Heart left ventricle (tissue), 16 donors: Measurements from ENCODE around the gene ZDHHC3. TPM values are rescaled to one million over a fixed set of nuclear protein-coding genes. Genes with fewer than 3 reads are reported as not detected.
A peak's percentile ranks its signal among the peaks of the same experiment; 100 is the strongest.

Experiments
- ATAC-seq, 4 donors: fragments of 200-7000 bp; cut with Tn5 transposase; one replicate each; pipeline ENCODE4 v1.9.1; 2020 to 2022; ENCODE audit warnings: moderate library complexity in 4 of 4, mild to moderate bottlenecking in 3 of 4, moderate number of reproducible peaks in 1 of 4
- DNase-seq, 5 donors: peaks; one replicate each; pipeline ENCODE4 v3.0.0-alpha.2; 2020
- H3K27ac ChIP-seq, 12 donors: fragments of 200-600 bp; sonication (generic) in 4 of 12; one replicate each; pipeline versions ENCODE4 v1.5.0 to v1.8.0; 2016 to 2022; ENCODE audit warnings: mild to moderate bottlenecking in 2 of 12
- H3K27me3 ChIP-seq, 9 donors: fragments of 200-600 bp; sonication (generic) in 2 of 9; one replicate each; pipeline versions ENCODE4 v1.5.1 to v1.8.0; 2016 to 2022; ENCODE audit warnings: mild to moderate bottlenecking in 3 of 9
- H3K36me3 ChIP-seq, 9 donors: fragments of 200-600 bp; sonication (generic) in 2 of 9; one replicate each; pipeline versions ENCODE4 v1.5.0 to v1.8.0; 2018 to 2022; ENCODE audit warnings: mild to moderate bottlenecking in 2 of 9
- H3K4me1 ChIP-seq, 12 donors: fragments of 200-600 bp; sonication (generic) in 4 of 12; one replicate each; pipeline versions ENCODE4 v1.5.0 to v1.8.0; 2016 to 2022; ENCODE audit warnings: mild to moderate bottlenecking in 3 of 12
- H3K4me3 ChIP-seq, 12 donors: fragments of 200-600 bp; sonication (generic) in 4 of 12; one replicate each; pipeline versions ENCODE4 v1.5.0 to v1.8.0; 2017 to 2022; ENCODE audit warnings: mild to moderate bottlenecking in 9 of 12, moderate library complexity in 4 of 12
- H3K9me3 ChIP-seq, 12 donors: fragments of 200-600 bp; sonication (generic) in 4 of 12; one replicate each; pipeline versions ENCODE4 v1.5.0 to v1.8.0; 2016 to 2022; ENCODE audit warnings: mild to moderate bottlenecking in 1 of 12
- POLR2A ChIP-seq, 2 donors: fragments of 450-650 bp; IDR thresholded peaks; one replicate each; pipeline ENCODE4 v1.6.1; 2017; ENCODE audit warnings: antibody characterized with exemption in 2 of 2, mild to moderate bottlenecking in 2 of 2, moderate library complexity in 2 of 2
- WGBS, 4 donors: extraction: QIAGEN DNeasy Blood & Tissue Kit in 2 of 4; methylation state at CpG; one replicate each; pipeline versions ENCODE4 v1.1.5 to v1.1.7; 2013 to 2018; 5-methylcytosine and 5-hydroxymethylcytosine counted together
- intact Hi-C, 10 donors: fragments of 100-400 bp; cut with DNase I; formaldehyde crosslinking; loops; one replicate each; pipeline versions ENCODE4 v1.11.1 to v1.14.2; 2022
- long read RNA-seq, 3 donors: library from polyadenylated mRNA; unstranded; transcript quantifications; one replicate each; pipeline ENCODE4 v2.0.0, GENCODE V29; 2020 to 2021
- polyA plus RNA-seq, 2 donors: library from polyadenylated mRNA; stranded (reverse); fragments of 200-250 nt; gene quantifications; one replicate each; pipeline ENCODE4 v1.2.3, GENCODE V29; 2013
- total RNA-seq, 9 donors: library from RNA; depleted of rRNA in 2 of 9; stranded (reverse); fragments of >200 nt in 2 of 9; fragmentation: NEBNext Ultra II Directional in 3 of 9; extraction: Animal tissue kit (Norgen Biotek cat#: 25700) in 3 of 9; gene quantifications; one replicate each; pipeline versions ENCODE4 v1.1.0 to v1.2.4, GENCODE V29; 2016 to 2023
- TF ChIP-seq, protein P1 (sequence below), 12 donors: fragments of 200-600 bp; sonication (generic) in 4 of 12; IDR thresholded peaks; one replicate each; pipeline versions ENCODE4 v1.5.0 to v1.8.0; 2018 to 2022; ENCODE audit warnings: antibody characterized with exemption in 12 of 12, mild to moderate bottlenecking in 5 of 12
- donor health status: ischemic (EF 13 %, LVEDD 7.1; RV severe dilation, severe dysfunction).
- donor health status: healthy with polysubstance abuse.
- donor health status: DM: no; HTN: yes; CAD: no.
- donor health status: DM: no; HTN: no; CAD: no.
- donor health status: ischemic (EF 25% LVEDD 6.9; RV normal size, moderate dysfunction).
- donor health status: ischemic (EF 25% LVEDD 5.7; RV mildly dilated, moderate dysfunction).
- donor health status: healthy.
- donor health status: DM: yes; HTN: yes; CAD: no.
- donor health status: ischemic (EF 35%, LVEDD 5.7; RV mildly dilated, moderate dysfunction).
- donor health status: nonischemic (EF 11% LVEDD 7.7; RV severe dilation, severe dysfunction).
- donor health status: DM: yes; HTN: yes; CAD: no.
- donor health status: PGD.
- donor health status: ischemic (EF 29% LVEDD 5.4; RV normal size, mild dysfunction).
- donor health status: nonischemic (EF 23%, LVEDD 6.1; RV moderate dilation, normal function).

Gene ZDHHC3, protein sequence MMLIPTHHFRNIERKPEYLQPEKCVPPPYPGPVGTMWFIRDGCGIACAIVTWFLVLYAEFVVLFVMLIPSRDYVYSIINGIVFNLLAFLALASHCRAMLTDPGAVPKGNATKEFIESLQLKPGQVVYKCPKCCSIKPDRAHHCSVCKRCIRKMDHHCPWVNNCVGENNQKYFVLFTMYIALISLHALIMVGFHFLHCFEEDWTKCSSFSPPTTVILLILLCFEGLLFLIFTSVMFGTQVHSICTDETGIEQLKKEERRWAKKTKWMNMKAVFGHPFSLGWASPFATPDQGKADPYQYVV
- total RNA-seq (10 to 100 TPM; 40.5 to 94.7 (median 52.7) TPM), polyA plus RNA-seq (10 to 100 TPM; 17.9 to 54.0 TPM)
- long read RNA-seq, donor 1, transcript ZDHHC3-205 (7 exons, 2,687 nt): major isoform, 25 of 41 reads
- long read RNA-seq, donor 1, partial matches to known transcripts: 3 of 41 reads
- long read RNA-seq, donor 1, other reads (novel, unspliced or antisense): 10 of 41 reads
- long read RNA-seq, donor 2, transcript ZDHHC3-205 (7 exons, 2,687 nt): major isoform, 144 of 192 reads
- long read RNA-seq, donor 2, transcript ZDHHC3-201 (8 exons, 3,101 nt): minor isoform, 17 of 192 reads
- long read RNA-seq, donor 2, partial matches to known transcripts: 11 of 192 reads
- long read RNA-seq, donor 2, other reads (novel, unspliced or antisense): 19 of 192 reads
- long read RNA-seq, donor 3, transcript ZDHHC3-205 (7 exons, 2,687 nt): major isoform, 28 of 41 reads
- long read RNA-seq, donor 3, partial matches to known transcripts: 5 of 41 reads
- long read RNA-seq, donor 3, other reads (novel, unspliced or antisense): 6 of 41 reads

DNA sequence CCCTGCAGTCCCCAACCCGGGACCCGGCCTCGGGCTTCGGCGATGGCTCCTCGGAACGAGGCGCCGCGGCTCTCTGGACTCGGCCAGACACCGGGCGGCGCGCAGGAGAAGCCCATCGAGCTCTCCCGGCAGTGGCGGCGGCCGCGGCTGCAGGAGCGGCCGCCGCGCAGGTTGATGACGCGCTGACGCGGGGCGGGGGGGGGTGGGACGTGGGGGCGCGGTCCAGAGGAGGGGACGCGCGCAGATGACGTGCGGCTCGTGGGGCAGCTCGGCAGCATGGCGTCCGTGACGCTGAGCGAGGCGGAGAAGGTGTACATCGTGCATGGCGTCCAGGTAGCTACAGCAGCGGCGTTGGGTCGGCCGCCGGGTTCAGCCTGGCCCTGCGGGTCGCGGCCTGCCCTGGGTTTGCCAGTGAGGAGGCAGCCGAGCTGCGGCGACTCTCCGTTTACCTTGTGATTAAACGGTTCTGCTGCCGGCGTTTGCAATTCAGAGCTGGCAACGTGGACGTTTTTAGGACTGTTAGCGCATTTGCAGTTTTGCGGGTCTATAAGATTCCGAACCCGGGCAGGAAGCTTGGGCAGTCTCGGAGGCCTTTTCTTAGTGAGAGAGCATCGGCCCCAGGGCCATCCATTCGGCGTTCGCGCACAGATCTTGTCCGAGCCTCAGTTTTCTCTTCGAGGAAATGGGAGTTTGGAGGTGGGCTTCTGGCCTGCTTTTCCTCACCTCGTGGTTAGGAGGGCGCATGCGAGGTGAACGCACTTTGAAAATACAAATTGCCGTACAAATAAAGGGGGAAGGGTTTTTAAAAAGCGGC, at the start of gene ZDHHC3, which contains the start of gene EXOSC7:
Gene ZDHHC3 (minus strand): TSS at position 173 of the 814 bp plus-strand sequence. CDS start 16,738 bp downstream, outside the sequence.
Gene EXOSC7 (plus strand): TSS at position 243 of the 814 bp plus-strand sequence. CDS start 34 bp downstream, at position 277.
- intact Hi-C loops: loop anchor here in 2 of 10 donors (1.0 to 10.0 kb wide), 3 partner anchors 36 to 61 kb away; partner anchors contain the start of gene CLEC3B (in 1 of the 2)
- H3K4me3 ChIP-seq: peak within 1 kb of the TSS; percentile 42 to 99 (median 84)
- H3K27ac ChIP-seq: peak within 1 kb of the TSS; percentile 56 to 94 (median 90)
- no peaks in the 10 kb centered on the region for H3K27me3 ChIP-seq
- DNase-seq: peak; percentile 90 to 94 (median 91)
- peaks cover 2 to 57% (median 26%) of the 10 kb centered on the region in 12 donors for H3K4me1 ChIP-seq
- H3K36me3 ChIP-seq: peaks cover 0 to 2% (median 0%) of the 10 kb centered on the region in 9 donors
- ATAC-seq: peak; percentile 87 to 93 (median 92)
- no peaks in the 10 kb centered on the region for H3K9me3 ChIP-seq
- TF ChIP-seq, protein P1, sequence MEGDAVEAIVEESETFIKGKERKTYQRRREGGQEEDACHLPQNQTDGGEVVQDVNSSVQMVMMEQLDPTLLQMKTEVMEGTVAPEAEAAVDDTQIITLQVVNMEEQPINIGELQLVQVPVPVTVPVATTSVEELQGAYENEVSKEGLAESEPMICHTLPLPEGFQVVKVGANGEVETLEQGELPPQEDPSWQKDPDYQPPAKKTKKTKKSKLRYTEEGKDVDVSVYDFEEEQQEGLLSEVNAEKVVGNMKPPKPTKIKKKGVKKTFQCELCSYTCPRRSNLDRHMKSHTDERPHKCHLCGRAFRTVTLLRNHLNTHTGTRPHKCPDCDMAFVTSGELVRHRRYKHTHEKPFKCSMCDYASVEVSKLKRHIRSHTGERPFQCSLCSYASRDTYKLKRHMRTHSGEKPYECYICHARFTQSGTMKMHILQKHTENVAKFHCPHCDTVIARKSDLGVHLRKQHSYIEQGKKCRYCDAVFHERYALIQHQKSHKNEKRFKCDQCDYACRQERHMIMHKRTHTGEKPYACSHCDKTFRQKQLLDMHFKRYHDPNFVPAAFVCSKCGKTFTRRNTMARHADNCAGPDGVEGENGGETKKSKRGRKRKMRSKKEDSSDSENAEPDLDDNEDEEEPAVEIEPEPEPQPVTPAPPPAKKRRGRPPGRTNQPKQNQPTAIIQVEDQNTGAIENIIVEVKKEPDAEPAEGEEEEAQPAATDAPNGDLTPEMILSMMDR (IDR thresholded peaks at IDR 0.05): peak in 1 of 12 donors; percentile 7
- peak in 1 of 2 donors; percentile 72 for TF ChIP-seq POLR2A (IDR thresholded peaks at IDR 0.05)
- 0 to 1% (median 0%) methylated on average over 41 to 82 of the region's 82 CpGs for WGBS, 4 donors

DNA sequence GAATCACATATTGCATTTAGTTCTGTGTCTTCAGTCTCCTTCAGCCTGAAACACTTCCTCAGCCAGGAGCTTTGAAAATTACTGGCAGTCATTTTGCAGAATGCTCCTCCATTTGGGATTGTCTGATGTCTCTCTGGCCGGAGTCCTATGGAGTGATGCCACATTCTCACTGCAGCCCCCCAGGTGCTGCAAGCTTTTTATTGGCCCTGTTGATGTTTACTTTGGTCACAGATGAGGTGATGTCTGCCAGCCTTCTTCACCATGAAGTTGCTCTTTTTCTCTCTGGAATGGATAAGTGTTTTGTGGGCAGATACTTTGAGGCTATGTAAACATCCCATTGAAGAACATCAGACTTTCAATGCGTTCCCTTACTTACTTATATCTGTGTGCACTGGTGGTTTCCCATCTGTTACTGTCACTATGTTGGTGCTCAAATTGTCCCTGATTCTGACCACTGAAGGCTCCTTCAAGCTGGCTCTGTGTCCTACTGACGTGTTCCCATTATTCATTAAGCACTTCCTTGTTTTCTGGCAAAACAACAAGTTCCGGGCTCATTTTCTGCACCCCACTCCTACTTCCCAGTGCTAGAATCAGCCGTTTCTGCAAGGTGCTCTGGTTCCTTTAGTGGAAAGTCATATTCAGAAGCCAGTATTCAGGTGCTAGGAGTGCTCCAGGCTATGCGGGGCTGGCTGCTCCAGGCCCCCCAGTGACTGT, 48.7 kb upstream of the ZDHHC3 start:
- Histone ChIP-seq H3K9me3 (no peaks in the 10 kb centered on the region), H3K36me3 (no peaks in the 10 kb centered on the region), H3K27ac (peak overlapping the region; percentile 58 to 93 (median 76)), H3K4me3 (no peak overlapping the region), H3K4me1 (peaks cover 0 to 81% (median 51%) of the 10 kb centered on the region in 12 donors), H3K27me3 (no peaks in the 10 kb centered on the region)
- ATAC-seq (peak in 1 of 4 donors; percentile 37), DNase-seq (peak in 3 of 5 donors; percentile 40 to 51 (median 45))
- no peak for TF ChIP-seq POLR2A (IDR thresholded peaks at IDR 0.05)
- TF ChIP-seq, protein P1 (IDR thresholded peaks at IDR 0.05): no peak
- 53 to 65% (median 58%) methylated on average over 6 of the region's 6 CpGs for WGBS, 4 donors
- intact Hi-C loops: loop anchor here in 1 of 10 donors (10.0 kb wide), 1 partner anchor 50 kb away; the partner anchor contains the start of genes EXOSC7 and ZDHHC3

DNA sequence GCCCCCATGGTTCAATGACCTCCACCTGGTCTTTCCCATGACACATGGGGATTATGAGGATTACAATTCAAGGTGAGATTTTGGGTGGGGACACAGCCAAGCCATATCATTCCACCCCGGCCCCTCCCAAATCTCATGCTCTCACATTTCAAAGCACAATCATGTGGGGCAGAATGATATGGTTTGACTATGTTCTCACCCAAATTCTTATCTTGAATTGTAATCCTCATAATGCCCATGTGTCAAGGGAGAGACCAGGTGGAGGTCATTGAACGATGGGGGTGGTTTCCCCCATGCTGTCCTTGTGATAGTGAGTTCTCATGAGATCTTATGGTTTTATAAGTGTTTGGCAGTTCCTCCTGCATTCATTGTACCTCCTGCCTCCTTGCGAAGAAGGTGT, 47.7 kb upstream of the ZDHHC3 start:
- peaks cover 0 to 73% (median 41%) of the 10 kb centered on the region in 12 donors for H3K4me1 ChIP-seq
- no peaks in the 10 kb centered on the region for H3K36me3 ChIP-seq
- ATAC-seq (no peak), DNase-seq (no peak)
- H3K4me3 ChIP-seq: no peak overlapping the region
- intact Hi-C loops: loop anchor here in 1 of 10 donors (10.0 kb wide), 1 partner anchor 49 kb away; the partner anchor contains the start of genes EXOSC7 and ZDHHC3
- peak overlapping the region in 2 of 12 donors; percentile 73 to 74 for H3K27ac ChIP-seq
- 66 to 73% (median 71%) methylated on average over 3 of the region's 3 CpGs for WGBS, 4 donors
- no peaks in the 10 kb centered on the region for H3K27me3 ChIP-seq
- no peaks in the 10 kb centered on the region for H3K9me3 ChIP-seq
- no peak for TF ChIP-seq POLR2A (IDR thresholded peaks at IDR 0.05)
- TF ChIP-seq, protein P1 (IDR thresholded peaks at IDR 0.05): no peak
